ENCODE results near the gene NSG2. TPM values are rescaled to one million over a fixed set of nuclear protein-coding genes. Genes with fewer than 3 reads are reported as not detected.

The NSG2 gene
- 0.07 TPM in 1 of 5 replicates, not detected in the others for total RNA-seq (2022; extraction: Qiagen RNA extraction)

DNA sequence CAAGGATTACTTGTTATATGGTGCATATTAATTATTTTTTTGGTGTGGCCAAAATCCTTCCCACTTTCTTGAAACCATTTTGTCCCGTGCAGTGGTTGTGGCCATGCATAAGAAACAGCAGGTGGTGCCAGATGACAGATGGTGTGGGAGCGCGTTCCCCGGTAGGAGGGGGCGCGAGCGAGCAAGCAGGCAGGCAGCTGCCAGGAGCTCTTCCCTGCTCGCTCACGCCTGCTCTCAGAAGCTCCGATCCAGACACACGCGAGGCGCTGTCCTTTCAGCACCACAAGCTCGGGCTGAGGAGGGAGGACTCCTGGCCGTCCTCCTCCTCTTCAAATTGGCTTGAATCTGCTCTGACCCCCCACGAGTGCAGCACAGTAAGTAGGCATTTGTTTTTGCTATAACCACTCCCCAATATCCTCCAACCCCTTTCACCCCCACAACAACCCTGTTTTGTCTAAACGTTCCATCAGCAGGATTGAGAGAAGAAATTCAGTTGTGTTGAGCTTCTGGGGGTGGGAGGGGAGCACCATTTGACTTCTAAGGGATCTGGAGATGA, at the start of gene NSG2:
NSG2 (plus strand) TSS at position 237 of the 556 bp plus-strand sequence. CDS start 1,050 bp downstream, outside the sequence.

Other genes starting within 250 kb of the NSG2 start
- 19.0 to 40.3 TPM (median 33.9 TPM) in 5 replicates for gene CPEB4, start 157.4 kb upstream of the NSG2 start, total RNA-seq (2022; extraction: Qiagen RNA extraction)
- gene C5orf47, start 56.5 kb upstream of the NSG2 start, total RNA-seq (2022; extraction: Qiagen RNA extraction), result 0.03 to 0.08 TPM (median 0.06 TPM) in 4 of 5 replicates, not detected in the other

All from A549 treated with dexamethasone at 1 μM for 4 hours (cell line).